Stimulated activated CD4-positive, alpha-beta T cell treated with anti-CD3 and anti-CD28 coated beads, Interleukin-4, amount 100 ng/mL, for 1 hour (primary cell): Measurements from ENCODE around the gene ACTN4.

Experiments used
- DNase-seq: peaks from one replicate; pipeline ENCODE4 v3.0.0-alpha.2; 2020

Gene ACTN4

GRCh38 chr19:38638461-38638860, 9.0 kb upstream of the ACTN4 start:
- no peak for DNase-seq

- DNase-seq, result no peak
These were observed 7.8 kb upstream of the ACTN4 start for GRCh38 chr19:38639679-38640078.

GRCh38 chr19:38640368-38640767, 7.1 kb upstream of the ACTN4 start:
- no peak for DNase-seq

GRCh38 chr19:38642176-38642575, 5.3 kb upstream of the ACTN4 start:
- no peak for DNase-seq

- DNase-seq, result no peak
These were observed 2.7 kb upstream of the ACTN4 start for GRCh38 chr19:38644719-38645118.

- no peak for DNase-seq
These were observed 718 bp downstream of the ACTN4 start for GRCh38 chr19:38647966-38648768.

- no peak for DNase-seq
These were observed 1.4 kb downstream of the ACTN4 start for GRCh38 chr19:38648769-38649304.

- no peak for DNase-seq
These were observed 2.1 kb downstream of the ACTN4 start for GRCh38 chr19:38649305-38650171.

- no peak for DNase-seq
These were observed 2.8 kb downstream of the ACTN4 start for GRCh38 chr19:38650172-38650775.

GRCh38 chr19:38650911-38651584, 3.6 kb downstream of the ACTN4 start:
- no peak for DNase-seq

- DNase-seq, result no peak
These were observed 5.7 kb downstream of the ACTN4 start for GRCh38 chr19:38653028-38653571.

GRCh38 chr19:38654628-38655055, 7.2 kb downstream of the ACTN4 start:
- no peak for DNase-seq

- peak; percentile 27 for DNase-seq
These were observed 7.8 kb downstream of the ACTN4 start for GRCh38 chr19:38655148-38655824.

- DNase-seq, result no peak
These were observed 8.9 kb downstream of the ACTN4 start for GRCh38 chr19:38656171-38656981.

- DNase-seq, result no peak
These were observed 10.3 kb downstream of the ACTN4 start for GRCh38 chr19:38657633-38658222.

- DNase-seq, result no peak
These were observed 11.2 kb downstream of the ACTN4 start for GRCh38 chr19:38658462-38659306.

GRCh38 chr19:38660724-38661123, 13.3 kb downstream of the ACTN4 start:
- no peak for DNase-seq

- no peak for DNase-seq
These were observed 13.7 kb downstream of the ACTN4 start for GRCh38 chr19:38661136-38661535.

GRCh38 chr19:38661996-38662395, 14.5 kb downstream of the ACTN4 start:
- DNase-seq, result no peak
